ENCODE data around the gene MUSTN1. TPM values are rescaled to one million over a fixed set of nuclear protein-coding genes. Genes with fewer than 3 reads are reported as not detected.
A peak's percentile ranks its signal among the peaks of the same experiment; 100 is the strongest.

The MUSTN1 gene
- total RNA-seq, 1 experiment from 2014 or later: not detected

- no peak for DNase-seq (ENCODE audit: low read depth)
These were observed 29.4 kb downstream of the MUSTN1 start for GRCh38 chr3:52805270-52806039.

- no peak for DNase-seq (ENCODE audit: low read depth)
These were observed 33.0 kb downstream of the MUSTN1 start for GRCh38 chr3:52801839-52802238.

- no peak for DNase-seq (ENCODE audit: low read depth)
These were observed 34.7 kb downstream of the MUSTN1 start for GRCh38 chr3:52800079-52800478.

GRCh38 chr3:52798978-52799476 lies 35.8 kb downstream of the MUSTN1 start:
- DNase-seq (ENCODE audit: low read depth): peak; percentile 27

GRCh38 chr3:52798376-52798977 lies 36.3 kb downstream of the MUSTN1 start:
- DNase-seq (ENCODE audit: low read depth): no peak

GRCh38 chr3:52796411-52796810 lies 38.4 kb downstream of the MUSTN1 start:
- DNase-seq (ENCODE audit: low read depth): no peak

GRCh38 chr3:52795298-52795900 lies 39.4 kb downstream of the MUSTN1 start:
- DNase-seq (ENCODE audit: low read depth): no peak

- DNase-seq (ENCODE audit: low read depth): no peak
These were observed 40.2 kb downstream of the MUSTN1 start, which contains the start of gene ITIH3 for GRCh38 chr3:52794612-52795099. Gene ITIH3, plus strand, starts transcription at chr3:52794796. Its CDS starts 8 bp downstream, at chr3:52794804.

GRCh38 chr3:52793702-52794611 lies 40.9 kb downstream of the MUSTN1 start:
- no peak for DNase-seq (ENCODE audit: low read depth)

GRCh38 chr3:52792961-52793695 lies 41.7 kb downstream of the MUSTN1 start:
- DNase-seq (ENCODE audit: low read depth): peak; percentile 37

GRCh38 chr3:52792413-52792812 lies 42.4 kb downstream of the MUSTN1 start:
- no peak for DNase-seq (ENCODE audit: low read depth)

GRCh38 chr3:52791928-52792327 lies 42.9 kb downstream of the MUSTN1 start:
- no peak for DNase-seq (ENCODE audit: low read depth)

- no peak for DNase-seq (ENCODE audit: low read depth)
These were observed 43.5 kb downstream of the MUSTN1 start for GRCh38 chr3:52791366-52791765.

- DNase-seq (ENCODE audit: low read depth): no peak
These were observed 44.1 kb downstream of the MUSTN1 start for GRCh38 chr3:52790741-52791140.

- DNase-seq (ENCODE audit: low read depth): no peak
These were observed 44.5 kb downstream of the MUSTN1 start for GRCh38 chr3:52790337-52790736.

GRCh38 chr3:52789746-52790040 lies 45.1 kb downstream of the MUSTN1 start:
- DNase-seq (ENCODE audit: low read depth): no peak

GRCh38 chr3:52788890-52789745 lies 45.7 kb downstream of the MUSTN1 start:
- DNase-seq (ENCODE audit: low read depth): no peak

GRCh38 chr3:52787672-52788625 lies 46.9 kb downstream of the MUSTN1 start:
- no peak for DNase-seq (ENCODE audit: low read depth)

- DNase-seq (ENCODE audit: low read depth): no peak
These were observed 47.6 kb downstream of the MUSTN1 start for GRCh38 chr3:52787246-52787645.

All from Daoy (cell line).